ENCODE data around the gene ZDHHC6. TPM values are rescaled to one million over a fixed set of nuclear protein-coding genes. Genes with fewer than 3 reads are reported as not detected.

The ZDHHC6 gene
- total RNA-seq, 1 experiment from 2014 or later: 35.2 TPM

DNA sequence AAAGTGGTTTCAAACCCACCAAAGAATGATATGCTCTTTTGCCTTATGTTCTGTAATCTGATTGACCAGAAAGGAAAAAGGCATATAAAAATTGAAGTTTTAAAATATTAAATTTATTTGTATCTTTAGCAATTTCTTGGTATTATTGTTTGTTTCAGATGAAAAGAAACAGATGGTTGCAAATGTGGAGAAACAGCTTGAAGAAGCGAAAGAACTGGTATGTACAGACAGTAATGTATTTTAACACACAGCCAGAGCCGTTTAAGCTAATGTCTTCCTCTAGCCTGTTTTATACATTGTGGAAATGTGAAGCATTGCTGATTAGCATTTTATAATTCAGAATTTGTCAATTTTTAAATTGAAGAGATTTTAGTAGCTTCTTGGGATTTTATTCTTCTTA, 13.7 kb upstream of the ZDHHC6 start:
- Histone ChIP-seq H3K79me1 (ENCODE audit: insufficient read depth, low read depth, low read length, poor library complexity, severe bottlenecking) (no peaks in the 10 kb centered on the region), H3K23ac (ENCODE audit: insufficient read length, low read depth, low read length) (no peak overlapping the region), H4K91ac (ENCODE audit: insufficient read length, low read depth, low read length) (no peak overlapping the region), H2AK5ac (ENCODE audit: insufficient read length, low read length) (no peak overlapping the region), H3K18ac (ENCODE audit: insufficient read length, low read depth, low read length) (no peak overlapping the region), H3K9me3 (ENCODE audit: control insufficient read depth, low read depth, low read length) (no peaks in the 10 kb centered on the region), H3K27me3 (ENCODE audit: insufficient read depth, low read length) (no peaks in the 10 kb centered on the region), H3K4me2 (ENCODE audit: insufficient read depth, insufficient read length, low read length) (no peak overlapping the region), H3K27ac (ENCODE audit: insufficient read length, low read depth, low read length) (no peak overlapping the region), H3K23me2 (ENCODE audit: insufficient read length, low read depth, low read length, poor library complexity, severe bottlenecking) (no peaks in the 10 kb centered on the region), H2AFZ (ENCODE audit: low read length) (no peak overlapping the region), H4K5ac (ENCODE audit: insufficient read length, low read depth, low read length) (no peak overlapping the region), H4K8ac (replicated peaks; ENCODE audit: insufficient read length, low read depth, low read length) (no peak overlapping the region), H3K14ac (ENCODE audit: insufficient read depth, low read length) (no peak overlapping the region), H2BK12ac (ENCODE audit: insufficient read length, low read depth, low read length) (no peak overlapping the region), H2BK15ac (ENCODE audit: low read depth, low read length) (no peak overlapping the region), H3K79me2 (ENCODE audit: insufficient read depth, low read length) (no peaks in the 10 kb centered on the region), H3K56ac (ENCODE audit: insufficient read length, low read depth, low read length) (no peak overlapping the region), H3K4ac (ENCODE audit: low read depth, low read length) (no peak overlapping the region), H2BK5ac (ENCODE audit: insufficient read length, low read length) (no peak overlapping the region), H4K20me1 (ENCODE audit: control insufficient read depth, insufficient read depth, insufficient read length) (no peaks in the 10 kb centered on the region), H3K4me1 (ENCODE audit: insufficient read depth, low read length) (no peaks in the 10 kb centered on the region; the same call in 1 of the 2 replicates), H2BK120ac (ENCODE audit: low read depth, low read length, poor library complexity, severe bottlenecking) (no peak overlapping the region), H3K9ac (ENCODE audit: extremely low read depth, insufficient read length, low read length) (no peak overlapping the region), H3T11ph (ENCODE audit: low read length) (no peak overlapping the region), H2BK20ac (ENCODE audit: low read depth, low read length, poor library complexity, severe bottlenecking) (no peak overlapping the region)
- H3K27ac Mint-ChIP-seq: no peak overlapping the region
- H3K36me3 Mint-ChIP-seq (ENCODE audit: insufficient read depth in 1 of 3, low read depth in 3 of 3): peaks cover 13 to 21% (median 14%) of the 10 kb centered on the region in 3 experiments
- no peaks in the 10 kb centered on the region for H3K4me1 Mint-ChIP-seq
- H3K27me3 Mint-ChIP-seq (ENCODE audit: low read depth): no peaks in the 10 kb centered on the region
- WGBS (ENCODE audit: extremely low coverage, insufficient read length, low lambda C conversion rate): no CpG with 5 or more reads among the region's 2 CpGs
- DNase-seq: no peak
- no peak overlapping the region for H3K4me3 Mint-ChIP-seq
- TF ChIP-seq, protein P1, sequence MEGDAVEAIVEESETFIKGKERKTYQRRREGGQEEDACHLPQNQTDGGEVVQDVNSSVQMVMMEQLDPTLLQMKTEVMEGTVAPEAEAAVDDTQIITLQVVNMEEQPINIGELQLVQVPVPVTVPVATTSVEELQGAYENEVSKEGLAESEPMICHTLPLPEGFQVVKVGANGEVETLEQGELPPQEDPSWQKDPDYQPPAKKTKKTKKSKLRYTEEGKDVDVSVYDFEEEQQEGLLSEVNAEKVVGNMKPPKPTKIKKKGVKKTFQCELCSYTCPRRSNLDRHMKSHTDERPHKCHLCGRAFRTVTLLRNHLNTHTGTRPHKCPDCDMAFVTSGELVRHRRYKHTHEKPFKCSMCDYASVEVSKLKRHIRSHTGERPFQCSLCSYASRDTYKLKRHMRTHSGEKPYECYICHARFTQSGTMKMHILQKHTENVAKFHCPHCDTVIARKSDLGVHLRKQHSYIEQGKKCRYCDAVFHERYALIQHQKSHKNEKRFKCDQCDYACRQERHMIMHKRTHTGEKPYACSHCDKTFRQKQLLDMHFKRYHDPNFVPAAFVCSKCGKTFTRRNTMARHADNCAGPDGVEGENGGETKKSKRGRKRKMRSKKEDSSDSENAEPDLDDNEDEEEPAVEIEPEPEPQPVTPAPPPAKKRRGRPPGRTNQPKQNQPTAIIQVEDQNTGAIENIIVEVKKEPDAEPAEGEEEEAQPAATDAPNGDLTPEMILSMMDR (conservative IDR thresholded peaks at IDR 0.05): no peak
- peaks cover 3 to 6% of the 10 kb centered on the region in 2 experiments; a peak in 4 of 5 replicates for H3K9me3 Mint-ChIP-seq

All from H9 (cell line).